Measurements from ENCODE around the gene MAP1LC3B.
"Not testable (repeated sequence)": the region's sequence is repeated elsewhere in the genome, so short reads cannot be mapped to it uniquely, and the experiment has no call there.

The MAP1LC3B gene

DNA sequence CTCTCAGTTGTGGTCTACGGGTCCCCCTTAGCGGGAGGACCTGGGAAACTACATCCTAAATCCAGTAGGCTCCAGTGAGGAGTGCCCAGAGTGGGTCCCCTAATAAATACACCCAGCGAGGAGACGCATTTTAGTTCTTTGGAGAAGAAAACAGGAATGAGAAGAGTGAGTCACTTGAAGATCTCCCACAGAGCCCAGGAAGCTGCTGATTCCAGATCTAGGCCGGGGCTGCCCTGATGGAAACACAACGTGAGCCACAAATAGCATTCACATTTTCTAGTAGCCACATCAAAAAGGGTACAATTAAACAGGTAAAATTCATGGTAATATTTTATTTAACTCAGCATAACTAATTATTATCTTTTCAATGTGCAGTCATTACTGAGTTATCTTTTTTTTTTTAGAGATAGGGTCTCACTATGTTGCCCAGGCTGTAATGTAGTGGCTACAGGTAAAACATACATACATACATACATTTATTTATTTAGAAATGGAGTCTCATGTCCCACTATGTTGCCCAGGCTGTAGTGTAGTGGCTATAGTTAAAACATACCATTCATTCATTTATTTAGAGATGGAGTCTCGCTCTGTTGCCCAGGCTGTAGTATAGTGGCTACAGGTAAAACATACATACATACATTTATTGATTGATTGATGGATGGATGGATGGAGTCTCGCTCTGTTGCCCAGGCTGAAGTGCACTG, 30.1 kb upstream of the MAP1LC3B start:
- no peak for DNase-seq

DNA sequence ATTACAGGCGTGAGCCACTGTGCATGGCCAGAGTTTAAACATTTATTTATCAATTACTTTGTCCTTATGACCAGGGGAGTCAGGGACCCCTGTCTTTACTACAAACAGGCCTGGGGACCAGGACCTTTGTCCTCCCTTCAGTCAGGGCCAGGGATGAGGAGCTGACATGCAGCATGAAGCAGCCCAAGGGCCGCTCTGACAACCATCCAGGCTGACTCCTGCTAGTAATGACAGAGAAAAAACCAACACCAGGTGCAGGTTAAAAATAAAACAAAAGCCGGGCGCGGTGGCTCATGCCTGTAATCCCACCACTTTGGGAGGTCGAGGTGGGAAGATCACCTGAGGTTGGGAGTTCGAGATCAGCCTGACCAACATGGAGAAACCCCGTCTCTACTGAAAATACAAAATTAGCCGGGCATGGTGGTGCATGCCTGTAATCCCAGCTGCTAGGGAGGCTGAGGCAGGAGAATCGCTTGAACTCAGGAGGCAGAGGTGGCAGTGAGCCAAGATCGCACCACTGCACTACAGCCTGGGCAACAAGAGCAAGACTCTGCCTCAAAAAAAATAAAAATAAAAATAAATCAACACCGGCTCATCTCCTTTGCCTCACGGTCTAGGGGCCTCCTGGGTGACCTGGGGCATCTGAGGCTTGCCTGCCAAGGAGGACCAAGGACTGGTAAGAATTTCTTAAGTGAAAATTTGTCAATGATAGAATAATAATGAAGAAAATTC, 29.1 kb upstream of the MAP1LC3B start:
- not testable (repeated sequence) for DNase-seq

DNA sequence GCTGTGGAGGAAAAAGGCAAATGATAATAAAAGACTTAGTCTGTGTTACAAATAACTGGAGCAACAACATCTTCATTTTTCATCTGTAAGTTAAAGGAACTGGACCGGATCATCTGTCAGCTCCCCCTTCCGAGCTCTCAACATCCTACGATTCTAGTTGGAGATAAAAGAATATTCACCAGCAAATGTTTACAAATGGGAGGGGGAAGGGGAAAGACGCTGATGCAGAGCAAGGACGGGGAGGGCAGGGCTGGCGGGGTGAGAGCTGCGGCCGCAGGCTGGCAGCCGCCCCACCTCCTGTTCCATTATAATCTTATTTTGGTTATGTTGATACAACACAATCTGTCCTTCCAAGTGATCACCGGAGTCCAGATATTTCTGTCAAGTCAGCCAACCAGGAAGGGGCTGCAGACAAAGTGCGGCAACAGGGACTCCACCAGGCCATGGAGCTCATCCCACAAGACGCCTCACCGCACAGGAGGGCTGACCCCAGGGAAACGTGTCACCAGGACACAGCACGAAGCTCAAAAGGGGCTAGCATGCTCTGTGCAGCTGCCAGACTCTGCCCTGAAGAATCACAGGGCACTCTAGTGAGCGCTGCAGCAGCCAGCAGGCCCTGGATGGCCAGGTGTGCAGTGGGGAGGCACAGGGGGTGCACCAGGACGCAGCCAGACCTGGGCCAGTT, 28.2 kb upstream of the MAP1LC3B start:
- no peak for DNase-seq

DNA sequence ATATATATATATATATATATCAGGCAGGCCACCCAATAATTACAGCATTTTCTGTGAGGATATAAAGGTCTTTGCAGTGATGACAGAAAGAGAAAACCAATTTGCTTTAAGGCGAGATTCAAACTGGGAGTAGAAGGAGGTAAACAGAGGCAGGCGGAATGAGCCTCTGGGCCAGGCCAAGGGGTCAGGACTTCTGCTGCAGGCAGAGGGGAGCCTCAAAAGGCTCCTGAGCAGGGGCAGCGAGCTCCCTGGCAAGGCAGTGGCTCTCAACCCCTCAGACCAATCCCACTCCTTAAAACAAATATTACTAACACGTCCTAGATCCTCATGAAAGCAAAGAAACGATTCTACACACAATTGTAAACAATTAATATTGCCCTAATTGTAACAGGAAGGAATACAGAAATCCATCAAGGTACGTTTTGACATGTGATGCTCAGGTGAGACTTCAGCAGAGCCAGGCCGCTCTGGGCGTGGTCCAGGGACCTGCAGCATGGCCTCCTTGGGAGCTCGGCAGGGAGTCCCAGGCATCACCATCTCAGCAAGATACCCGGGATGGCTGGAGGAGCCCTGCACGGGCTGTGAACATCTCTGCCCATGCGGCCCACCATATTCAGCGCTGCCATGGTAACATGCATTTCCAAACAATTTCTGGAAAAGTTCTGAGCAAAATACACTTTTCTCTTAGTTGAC, 27.0 kb upstream of the MAP1LC3B start:
- no peak for DNase-seq

DNA sequence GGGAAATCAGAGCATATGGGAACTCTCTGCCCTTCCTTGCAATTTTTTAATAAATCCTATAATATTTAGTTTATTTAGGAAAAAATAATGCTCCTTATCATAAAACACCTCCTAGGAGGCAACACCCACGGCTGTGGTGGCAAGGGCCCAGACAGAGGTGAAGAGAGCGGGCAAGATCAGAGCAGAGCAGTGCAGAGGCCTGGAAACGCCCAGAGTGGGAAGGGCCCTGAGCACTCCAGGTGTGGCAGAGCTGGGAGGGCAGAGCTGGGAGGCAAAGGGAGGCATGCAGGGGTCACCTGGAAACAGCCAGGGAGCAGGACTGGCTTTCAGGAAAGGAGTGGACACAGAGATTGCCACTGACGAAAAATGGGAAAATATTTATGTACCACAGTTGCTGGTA, 25.8 kb upstream of the MAP1LC3B start:
- no peak for DNase-seq

DNA sequence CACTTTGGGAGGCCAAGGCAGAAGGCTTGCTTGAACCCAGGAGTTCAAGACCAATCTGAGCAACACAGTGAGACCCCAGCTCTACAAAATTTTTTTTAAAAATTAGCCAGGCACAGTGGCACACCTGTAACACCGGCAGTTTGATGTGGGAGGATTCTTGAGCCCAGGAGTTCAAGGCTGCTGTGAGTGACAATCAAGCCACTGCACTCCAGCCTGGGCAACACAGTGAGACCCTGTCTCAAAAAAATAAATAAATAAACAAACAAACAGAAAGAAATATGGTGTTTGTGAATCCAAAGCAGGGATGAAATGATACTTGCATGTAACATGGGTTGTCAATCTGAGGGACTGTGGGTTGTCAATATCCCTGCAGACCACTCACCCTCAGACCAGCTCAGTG, 25.2 kb upstream of the MAP1LC3B start:
- no peak for DNase-seq

DNA sequence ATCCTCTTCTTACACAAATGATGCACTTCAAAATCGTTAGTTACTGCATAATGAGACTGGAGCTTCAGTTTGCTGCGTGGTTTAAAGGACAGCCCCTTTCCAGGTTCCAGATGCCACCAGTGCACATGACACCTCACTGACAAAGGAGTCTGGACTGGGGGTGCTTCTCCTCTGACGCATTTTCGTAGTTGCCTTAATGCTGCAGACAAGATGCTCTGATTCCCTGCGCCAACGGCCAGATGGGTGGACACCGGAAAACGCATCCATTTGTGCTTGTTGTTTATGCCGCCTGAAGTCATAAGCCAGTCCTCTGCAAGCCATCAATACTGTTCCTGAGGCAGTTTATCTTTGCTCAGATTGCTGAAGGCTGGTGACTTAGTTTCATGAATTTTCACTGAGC, 24.6 kb upstream of the MAP1LC3B start:
- no peak for DNase-seq

DNA sequence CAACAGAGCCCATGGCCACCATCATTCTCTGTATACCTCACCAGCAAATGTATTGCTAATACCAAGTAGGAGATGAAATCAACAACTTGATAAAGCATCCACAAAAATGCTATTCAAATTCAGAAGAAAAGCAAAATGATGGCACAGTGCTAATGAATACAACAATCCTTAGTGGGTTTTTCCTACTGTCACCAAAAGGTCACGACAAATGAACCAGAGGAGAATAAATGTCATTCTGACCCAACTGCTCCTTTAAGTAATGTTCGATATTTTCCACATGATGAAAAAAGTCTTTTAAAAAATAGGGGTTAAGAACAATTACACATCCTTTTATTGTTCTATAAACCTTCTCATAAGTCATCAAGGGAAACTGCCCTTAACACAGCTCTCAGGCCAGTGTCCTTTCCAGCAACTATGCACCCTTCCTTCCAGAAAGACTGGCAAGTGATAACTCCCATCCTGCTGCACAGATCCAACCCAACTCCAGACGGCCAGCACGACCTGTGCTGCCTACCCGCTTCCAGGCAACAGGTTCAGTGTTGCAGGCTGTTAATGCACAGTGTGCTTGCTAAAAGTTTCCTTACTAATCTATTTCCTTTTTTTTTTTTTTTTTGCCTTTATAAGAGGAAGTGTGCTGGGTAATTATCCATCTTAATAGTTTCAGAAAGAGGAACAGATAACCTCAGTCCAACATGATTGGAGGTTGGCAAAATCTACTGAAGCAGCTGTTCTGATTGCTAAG, 23.9 kb upstream of the MAP1LC3B start:
- no peak for DNase-seq

DNA sequence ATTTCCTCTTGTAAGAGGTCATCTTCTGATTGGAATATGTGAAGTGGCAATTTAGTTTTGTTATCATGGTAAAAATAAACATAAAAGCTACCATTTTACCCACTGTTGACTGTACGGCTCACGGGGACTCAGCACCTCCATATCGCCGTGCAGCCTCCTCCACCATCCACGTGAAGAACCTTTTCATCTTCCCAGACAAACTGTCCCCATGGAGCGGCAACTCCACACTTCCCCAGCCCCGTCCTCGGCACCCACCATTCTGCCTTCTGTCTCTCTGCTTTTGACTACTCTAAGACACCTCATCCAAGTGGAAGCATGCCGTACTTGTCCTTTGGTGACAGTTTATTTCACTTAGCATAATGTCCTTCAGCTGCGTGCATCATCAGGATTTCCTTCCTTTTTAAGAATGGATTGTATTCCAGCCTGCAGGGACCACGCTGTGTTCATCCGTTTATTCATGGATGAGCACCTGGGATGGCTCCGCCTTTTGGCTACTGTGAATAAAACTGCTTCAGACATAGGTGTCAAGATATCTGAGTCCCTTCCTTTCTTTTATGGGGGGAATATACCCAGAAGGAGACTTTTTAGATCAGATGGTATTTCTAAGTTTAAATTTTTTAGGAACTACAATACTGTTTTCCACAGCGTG, 22.9 kb upstream of the MAP1LC3B start:
- DNase-seq: no peak

DNA sequence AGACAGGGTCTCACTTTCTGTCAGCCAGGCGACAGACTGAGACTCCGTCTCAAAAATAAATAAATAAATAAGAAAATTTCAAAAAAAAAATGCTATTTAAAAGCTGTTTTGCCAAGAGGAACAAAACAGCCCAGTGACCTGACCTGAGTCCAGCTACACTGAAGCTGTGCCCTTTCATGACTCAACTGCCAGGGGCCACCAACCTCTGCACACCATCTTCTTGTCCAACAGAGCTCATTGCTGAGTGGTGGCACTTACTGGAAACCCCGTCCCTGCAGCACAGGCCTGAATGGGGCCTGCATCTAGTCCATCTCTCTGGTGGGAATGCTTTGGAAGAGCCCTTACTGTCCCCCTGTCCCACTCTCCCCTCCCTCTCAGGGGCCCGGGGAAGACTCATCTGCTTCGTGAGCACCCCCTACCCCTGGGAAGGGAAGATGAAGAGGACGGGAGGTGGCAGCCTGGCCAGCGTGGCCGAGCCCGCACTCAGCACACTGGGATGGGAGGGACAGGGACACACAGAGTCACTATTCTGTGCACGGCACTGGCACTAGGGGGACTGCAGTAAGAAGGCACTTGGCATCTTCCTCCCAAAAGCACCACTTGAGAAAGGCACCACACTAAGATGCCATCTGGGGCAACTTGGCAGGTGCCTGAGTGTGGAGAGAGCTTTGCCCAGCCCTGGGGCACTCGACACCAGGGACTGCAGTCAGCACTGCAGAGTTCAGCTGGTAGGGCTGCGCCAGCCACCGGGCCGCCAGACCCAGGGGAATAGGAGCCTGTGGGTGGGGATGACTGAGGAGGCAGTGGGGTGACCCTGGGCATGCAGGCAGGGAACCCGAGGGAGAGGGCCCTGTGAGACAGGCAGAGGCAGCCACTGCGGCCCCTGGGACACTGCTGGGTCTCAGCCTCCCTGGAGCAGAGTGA, 22.1 kb upstream of the MAP1LC3B start:
- DNase-seq: no peak

DNA sequence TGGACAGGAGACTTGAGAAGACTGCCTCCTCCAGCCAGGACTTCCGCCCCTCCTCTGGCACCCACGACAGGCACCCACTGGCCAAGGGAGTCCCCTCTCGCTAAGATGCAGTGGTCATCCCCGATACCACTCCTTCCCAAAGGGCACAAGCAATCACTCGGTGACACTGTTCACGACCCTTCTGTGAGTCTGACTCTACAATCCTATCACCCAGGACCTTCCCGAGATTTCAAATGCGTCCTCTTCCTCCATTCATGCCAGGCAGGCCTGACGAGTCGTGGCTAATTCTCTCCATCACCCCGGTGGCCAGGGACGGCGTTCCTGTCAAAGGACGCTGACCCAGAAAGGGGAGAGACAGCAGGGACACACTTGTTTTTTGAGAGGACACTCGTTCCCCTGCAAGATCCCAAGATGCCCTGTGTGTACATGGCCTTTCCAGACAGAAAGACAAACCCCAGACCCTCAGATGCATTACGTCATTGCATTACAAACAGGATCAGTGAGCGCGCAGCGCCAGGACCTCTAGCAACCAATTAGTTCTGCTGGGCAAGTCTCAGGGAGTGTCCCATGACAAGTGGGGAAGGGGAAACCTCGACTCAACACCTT, 20.8 kb upstream of the MAP1LC3B start:
- DNase-seq: no peak

DNA sequence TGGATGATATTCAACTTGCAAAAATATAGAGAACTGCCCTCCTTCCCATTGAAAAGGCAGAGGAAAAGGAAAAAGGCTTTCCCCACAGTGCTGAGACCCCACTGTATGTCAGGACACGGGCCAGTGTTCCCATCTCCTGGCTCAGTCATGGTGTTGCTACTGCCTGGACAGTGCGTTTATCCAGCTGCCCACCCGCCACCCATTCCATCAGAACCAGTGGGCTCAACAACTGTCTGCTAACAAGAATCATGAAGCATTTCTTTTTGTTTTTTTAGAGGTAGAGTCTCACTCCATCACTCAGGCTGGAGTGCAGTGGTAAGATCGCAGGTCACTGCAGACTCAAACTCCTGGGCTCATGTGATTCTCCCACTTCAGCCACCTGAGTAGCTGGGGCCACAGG, 19.8 kb upstream of the MAP1LC3B start:
- no peak for DNase-seq

DNA sequence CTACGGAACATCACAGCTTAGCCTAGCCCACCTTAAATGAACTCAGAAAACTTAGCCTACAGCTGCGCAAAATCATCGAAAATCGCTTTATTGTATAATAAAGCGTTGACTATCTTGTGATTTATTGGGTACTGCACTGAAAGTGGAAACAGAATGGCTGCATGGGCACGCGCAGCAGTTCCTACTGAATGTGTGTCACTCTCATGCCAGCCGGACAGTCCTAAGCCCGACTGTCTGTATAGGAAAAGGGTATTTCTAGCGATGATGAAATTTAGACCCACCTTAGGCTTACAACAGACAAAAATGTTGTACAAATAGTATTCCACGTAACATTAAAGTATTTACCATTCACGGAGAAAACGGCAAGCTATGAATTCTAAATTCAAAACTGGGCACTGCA, 17.8 kb upstream of the MAP1LC3B start:
- DNase-seq: no peak

DNA sequence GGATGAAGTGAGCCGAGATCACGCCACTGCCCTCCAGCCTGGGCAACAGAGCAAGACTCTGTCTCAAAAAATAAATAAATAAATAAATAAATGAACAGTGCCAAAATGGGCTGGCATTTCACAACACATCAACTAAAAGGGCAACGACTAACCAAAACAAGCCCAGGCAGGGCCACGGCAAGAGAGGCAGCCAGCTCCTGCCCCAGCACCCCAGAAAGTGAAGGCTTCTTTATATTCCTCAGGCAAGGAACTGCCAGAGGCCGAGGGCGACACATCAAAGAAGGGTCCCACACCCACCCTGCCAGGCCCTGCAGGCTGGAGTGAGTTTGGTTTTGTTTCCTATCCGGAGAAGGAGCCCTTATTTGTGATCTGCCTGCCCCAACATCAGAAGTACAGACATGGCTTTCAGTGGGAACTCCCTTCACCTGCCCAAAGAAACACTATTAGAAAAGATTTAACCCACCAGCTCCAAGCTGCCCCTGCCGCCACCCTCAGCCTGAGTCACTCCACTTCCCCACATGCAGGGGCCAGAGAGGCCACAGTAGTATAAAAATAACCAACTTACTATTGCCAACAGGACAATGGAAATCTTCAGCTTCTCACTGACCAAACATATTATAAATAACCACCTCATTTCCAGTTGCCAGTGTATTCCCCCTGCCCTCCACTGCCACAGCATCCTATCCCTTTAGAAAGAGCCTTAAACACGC, 16.6 kb upstream of the MAP1LC3B start:
- DNase-seq: no peak

DNA sequence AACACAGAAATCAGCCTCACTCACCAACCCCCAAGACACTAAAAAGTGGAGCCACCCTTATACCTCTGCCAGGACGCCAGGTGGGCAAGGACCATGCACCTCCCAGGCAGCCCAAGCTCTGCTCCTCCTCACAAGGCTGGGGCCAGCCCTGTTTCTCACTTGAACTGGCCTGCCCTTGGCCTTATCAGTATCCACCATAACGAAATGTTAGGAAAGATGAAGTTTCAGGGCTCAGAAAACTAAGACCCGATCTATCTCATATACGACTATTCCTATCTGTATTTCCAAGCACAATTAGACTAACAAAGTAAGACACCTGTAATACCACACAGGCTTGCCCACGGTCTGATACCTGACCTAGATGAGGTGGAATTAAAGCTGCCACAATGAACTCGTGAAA, 15.5 kb upstream of the MAP1LC3B start:
- no peak for DNase-seq

DNA sequence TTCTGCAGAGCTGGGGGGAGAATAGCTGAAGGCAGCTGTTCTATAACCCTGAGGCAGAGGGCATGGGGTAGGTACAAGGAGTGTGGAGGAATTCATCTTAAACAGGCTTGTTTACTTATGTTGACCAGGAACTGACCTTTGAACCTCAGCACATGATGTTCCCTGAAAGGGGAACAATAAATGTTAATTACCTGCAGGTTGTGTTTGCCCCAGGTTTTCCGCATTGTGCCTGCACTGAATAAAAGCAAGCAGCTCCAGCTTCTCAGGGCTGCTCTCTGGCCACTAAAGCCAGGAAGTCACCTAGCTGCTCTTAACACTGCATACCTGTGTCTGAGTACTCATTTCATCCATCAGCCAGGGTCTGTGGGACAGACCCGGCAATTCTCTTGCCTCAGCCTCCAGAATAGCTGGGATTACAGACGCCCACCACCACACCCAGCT, 12.8 kb upstream of the MAP1LC3B start:
- DNase-seq: not testable (repeated sequence)

DNA sequence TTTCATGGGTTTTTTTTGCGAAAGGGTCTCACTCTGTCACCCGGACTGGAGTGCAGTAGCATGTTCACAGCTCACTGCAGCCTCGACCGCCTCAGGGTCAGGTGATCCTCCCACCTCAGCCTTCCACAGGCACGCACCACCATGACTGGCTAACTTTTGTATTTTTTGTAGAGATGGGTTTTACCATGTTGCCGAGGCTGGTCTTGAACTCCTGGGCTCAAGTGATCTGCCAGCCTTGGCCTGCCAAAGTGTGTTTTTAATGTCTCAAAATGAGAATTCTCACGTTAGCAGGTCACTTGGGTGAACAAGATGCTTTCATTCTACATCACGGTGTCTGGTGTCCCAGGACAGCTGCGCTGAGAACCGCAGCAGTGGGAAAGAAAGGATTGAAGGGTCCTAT, 11.7 kb upstream of the MAP1LC3B start:
- no peak for DNase-seq

DNA sequence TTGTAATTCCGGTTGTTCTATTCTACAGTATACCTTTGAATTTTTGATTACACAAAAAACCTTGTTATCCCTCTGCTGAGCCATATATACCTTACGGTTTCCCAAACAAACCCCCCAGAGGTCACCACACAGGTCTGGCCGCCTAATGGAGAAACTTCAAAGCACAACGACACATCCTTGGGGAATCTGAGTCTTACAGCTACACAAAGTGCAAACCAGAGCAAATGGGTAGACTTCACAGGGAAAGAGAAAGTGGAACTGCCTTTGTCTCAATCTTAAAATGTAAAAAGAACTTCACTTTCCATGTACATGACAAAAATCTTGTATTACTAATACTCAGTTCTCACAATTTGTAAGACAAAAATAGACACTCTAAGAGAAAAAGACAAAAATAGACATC, 11.3 kb upstream of the MAP1LC3B start:
- no peak for DNase-seq

DNA sequence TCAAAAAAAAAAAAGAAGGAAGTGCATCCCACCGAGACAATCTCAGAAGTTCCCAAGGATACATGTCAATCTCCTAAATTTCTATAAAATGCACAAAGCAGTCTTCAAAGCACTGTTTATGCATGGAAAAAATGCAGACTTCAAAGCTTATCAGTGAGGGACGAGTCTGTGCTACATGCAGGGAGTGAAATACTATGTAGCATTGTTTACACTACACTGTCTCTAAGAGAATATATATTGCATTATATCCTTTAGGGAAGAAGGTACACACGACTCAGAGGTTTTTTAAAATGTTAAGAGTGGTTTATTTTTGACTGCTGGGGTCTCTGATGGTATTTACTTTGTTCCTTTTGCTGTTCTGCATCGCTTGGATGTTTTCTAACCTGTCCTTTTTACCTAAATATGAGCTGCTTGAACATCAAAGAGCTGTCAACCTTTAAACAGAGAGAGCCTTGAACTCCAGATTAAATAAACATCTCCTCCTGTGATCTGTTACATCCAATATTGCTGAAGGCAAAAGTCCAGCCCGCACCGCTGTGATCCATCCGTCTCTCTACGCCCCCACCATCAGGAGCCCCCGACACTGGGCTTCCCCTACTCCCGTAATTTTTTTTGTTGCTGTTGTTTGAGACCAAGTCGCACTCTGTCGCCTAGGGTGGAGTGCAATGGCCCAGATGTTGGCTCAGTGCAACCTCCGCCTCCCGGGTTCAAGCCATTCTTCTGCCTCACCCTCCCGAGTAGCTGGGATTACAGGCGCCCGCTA, 9.9 kb upstream of the MAP1LC3B start:
- DNase-seq: no peak

All from midbrain (tissue), 1 donor.